ENCODE measurements around the gene MCC. TPM values are rescaled to one million over a fixed set of nuclear protein-coding genes. Genes with fewer than 3 reads are reported as not detected.

Gene MCC
- total RNA-seq, 1 donor from 2014 or later: 47.9 TPM

DNA sequence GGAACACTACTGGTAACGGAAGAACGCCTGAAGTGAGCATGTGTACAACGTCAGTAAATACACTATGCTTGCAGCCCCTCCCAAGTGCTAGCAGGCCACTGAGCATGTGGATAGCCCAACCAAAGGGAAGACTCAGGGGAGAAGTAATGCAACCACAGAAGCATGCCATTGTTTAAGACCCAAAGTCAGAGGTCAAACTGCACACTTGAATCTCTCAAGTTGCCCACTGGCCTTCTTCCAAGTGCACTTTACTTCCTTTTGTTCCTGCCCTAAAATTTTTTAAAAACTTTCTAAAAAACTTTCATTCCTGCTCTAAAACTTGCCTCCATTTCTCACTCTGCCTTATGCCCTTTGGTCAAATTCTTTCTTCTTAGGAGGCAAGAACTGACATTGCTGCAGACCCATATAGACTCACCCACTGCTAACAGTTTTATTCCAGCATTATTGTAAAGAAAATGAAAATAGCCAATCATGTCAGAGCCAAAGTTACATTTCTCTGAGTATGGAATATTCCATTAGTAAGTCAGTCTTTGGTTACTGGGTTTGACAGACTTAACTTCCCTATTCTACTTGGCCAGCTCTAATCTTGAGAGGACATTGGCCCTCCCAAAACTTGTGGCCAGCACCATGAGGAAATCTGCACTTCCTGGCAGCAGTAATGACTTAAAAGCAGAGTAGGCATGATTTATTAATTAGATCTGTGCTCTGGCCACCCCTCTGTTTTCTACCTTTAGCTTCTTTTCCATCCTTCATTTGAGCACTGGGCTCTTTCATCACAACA, 130.4 kb downstream of the MCC start:
- intact Hi-C loops (cut with DNase I): no loop called here
- H3K27ac ChIP-seq: no peak overlapping the region
- no peak overlapping the region for H3K4me3 ChIP-seq
- H3K4me1 ChIP-seq: no peaks in the 10 kb centered on the region
- no peak for DNase-seq (ENCODE audit: extremely low spot score in 2 of 2)
- no peaks in the 10 kb centered on the region for H3K36me3 ChIP-seq
- H3K9me3 ChIP-seq: no peaks in the 10 kb centered on the region
- H3K27me3 ChIP-seq: no peaks in the 10 kb centered on the region
- TF ChIP-seq, protein P1, sequence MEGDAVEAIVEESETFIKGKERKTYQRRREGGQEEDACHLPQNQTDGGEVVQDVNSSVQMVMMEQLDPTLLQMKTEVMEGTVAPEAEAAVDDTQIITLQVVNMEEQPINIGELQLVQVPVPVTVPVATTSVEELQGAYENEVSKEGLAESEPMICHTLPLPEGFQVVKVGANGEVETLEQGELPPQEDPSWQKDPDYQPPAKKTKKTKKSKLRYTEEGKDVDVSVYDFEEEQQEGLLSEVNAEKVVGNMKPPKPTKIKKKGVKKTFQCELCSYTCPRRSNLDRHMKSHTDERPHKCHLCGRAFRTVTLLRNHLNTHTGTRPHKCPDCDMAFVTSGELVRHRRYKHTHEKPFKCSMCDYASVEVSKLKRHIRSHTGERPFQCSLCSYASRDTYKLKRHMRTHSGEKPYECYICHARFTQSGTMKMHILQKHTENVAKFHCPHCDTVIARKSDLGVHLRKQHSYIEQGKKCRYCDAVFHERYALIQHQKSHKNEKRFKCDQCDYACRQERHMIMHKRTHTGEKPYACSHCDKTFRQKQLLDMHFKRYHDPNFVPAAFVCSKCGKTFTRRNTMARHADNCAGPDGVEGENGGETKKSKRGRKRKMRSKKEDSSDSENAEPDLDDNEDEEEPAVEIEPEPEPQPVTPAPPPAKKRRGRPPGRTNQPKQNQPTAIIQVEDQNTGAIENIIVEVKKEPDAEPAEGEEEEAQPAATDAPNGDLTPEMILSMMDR (IDR thresholded peaks at IDR 0.05): no peak
- TF ChIP-seq POLR2A (IDR thresholded peaks at IDR 0.05) (no peak), POLR2AphosphoS5 (IDR thresholded peaks at IDR 0.05; ENCODE audit: insufficient read depth in 1 of 2, low read depth in 1 of 2) (no peak)

DNA sequence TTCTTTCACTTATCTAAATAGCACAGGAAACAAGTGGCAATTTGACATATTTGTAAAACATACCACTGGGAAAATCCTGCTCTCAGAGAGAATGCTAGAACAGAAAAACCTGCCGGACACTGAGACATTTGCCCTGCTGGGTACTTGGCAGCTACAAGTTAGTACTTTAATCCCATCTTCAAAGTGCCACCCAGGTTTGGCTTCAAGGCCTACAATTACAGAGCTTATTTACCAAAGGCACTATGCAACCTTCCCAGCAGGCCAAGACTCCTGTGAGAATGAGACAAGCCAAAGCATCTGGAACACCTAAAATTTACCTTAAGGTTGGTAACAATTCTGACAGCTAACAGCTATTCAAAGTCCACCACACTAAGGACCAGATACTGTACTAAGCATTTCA, 131.8 kb downstream of the MCC start:
- no peak overlapping the region for H3K27ac ChIP-seq
- H3K4me3 ChIP-seq: no peak overlapping the region
- intact Hi-C loops (cut with DNase I): no loop called here
- TF ChIP-seq POLR2AphosphoS5 (IDR thresholded peaks at IDR 0.05; ENCODE audit: insufficient read depth in 1 of 2, low read depth in 1 of 2): no peak
- TF ChIP-seq, protein P1 (IDR thresholded peaks at IDR 0.05): no peak
- TF ChIP-seq POLR2A (IDR thresholded peaks at IDR 0.05): no peak
- no peaks in the 10 kb centered on the region for H3K9me3 ChIP-seq
- no peak for DNase-seq (ENCODE audit: extremely low spot score in 2 of 2)
- H3K27me3 ChIP-seq: no peaks in the 10 kb centered on the region
- H3K4me1 ChIP-seq: no peaks in the 10 kb centered on the region
- no peaks in the 10 kb centered on the region for H3K36me3 ChIP-seq

DNA sequence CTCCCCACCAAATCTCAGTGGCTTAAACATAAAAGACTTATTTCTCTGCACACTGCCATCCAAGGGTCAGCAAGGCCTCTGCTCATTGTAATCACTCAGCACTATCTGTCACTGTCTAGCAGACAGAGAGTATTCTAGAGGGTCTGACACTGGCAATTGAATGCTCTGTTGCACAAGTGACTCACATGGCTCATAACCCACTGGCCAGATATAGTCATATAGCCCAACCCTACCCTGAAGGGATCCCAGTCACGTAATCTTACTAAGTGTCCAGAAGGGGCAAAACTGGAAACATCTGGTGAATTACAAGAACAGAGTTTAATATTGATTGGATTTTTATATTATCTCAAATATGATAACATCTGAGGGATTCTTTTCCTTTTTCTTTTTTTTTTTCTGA, 134.2 kb downstream of the MCC start:
- no peaks in the 10 kb centered on the region for H3K4me1 ChIP-seq
- no peak overlapping the region for H3K4me3 ChIP-seq
- DNase-seq (ENCODE audit: extremely low spot score in 2 of 2): no peak
- TF ChIP-seq, protein P1 (IDR thresholded peaks at IDR 0.05): no peak
- no peaks in the 10 kb centered on the region for H3K27me3 ChIP-seq
- H3K36me3 ChIP-seq: no peaks in the 10 kb centered on the region
- H3K9me3 ChIP-seq: no peaks in the 10 kb centered on the region
- intact Hi-C loops (cut with DNase I): no loop called here
- H3K27ac ChIP-seq: no peak overlapping the region

DNA sequence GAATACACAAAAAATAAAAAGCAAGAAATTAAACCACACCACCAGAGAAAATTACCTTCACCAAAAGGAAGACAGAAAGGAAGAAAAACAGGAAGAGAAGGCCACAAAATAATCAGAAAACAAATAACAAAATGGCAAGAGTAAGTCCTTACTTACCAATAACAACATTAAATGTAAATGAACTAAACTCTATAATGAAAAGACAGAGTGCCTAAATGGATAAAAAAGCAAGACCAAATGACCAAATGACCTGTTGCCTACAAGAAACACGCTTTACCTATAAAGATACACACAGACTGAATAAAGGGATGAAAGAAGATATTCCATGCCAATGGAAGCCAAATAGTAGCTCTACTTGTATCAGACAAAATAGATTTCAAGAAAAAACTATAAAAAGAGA, 140.7 kb downstream of the MCC start:
- Histone ChIP-seq H3K4me3 (no peak overlapping the region), H3K27me3 (no peaks in the 10 kb centered on the region), H3K4me1 (peaks cover 7% of the 10 kb centered on the region), H3K27ac (no peak overlapping the region), H3K9me3 (no peaks in the 10 kb centered on the region), H3K36me3 (no peaks in the 10 kb centered on the region)
- DNase-seq (ENCODE audit: extremely low spot score in 2 of 2): no peak
- intact Hi-C loops (cut with DNase I): no loop called here
- TF ChIP-seq POLR2A (IDR thresholded peaks at IDR 0.05): no peak
- TF ChIP-seq, protein P1 (IDR thresholded peaks at IDR 0.05): no peak
- no peak for TF ChIP-seq POLR2AphosphoS5 (IDR thresholded peaks at IDR 0.05; ENCODE audit: insufficient read depth in 1 of 2, low read depth in 1 of 2)
